AG08396 (cell line): ENCODE measurements around the gene HOOK1.
"Not testable (repeated sequence)": the region's sequence is repeated elsewhere in the genome, so short reads cannot be mapped to it uniquely, and the experiment has no call there.

Experiments used
- DNase-seq: peaks from one replicate; pipeline ENCODE4 v3.0.0; 2012; ENCODE audit warnings: low spot score, mixed read lengths

Gene HOOK1

DNA sequence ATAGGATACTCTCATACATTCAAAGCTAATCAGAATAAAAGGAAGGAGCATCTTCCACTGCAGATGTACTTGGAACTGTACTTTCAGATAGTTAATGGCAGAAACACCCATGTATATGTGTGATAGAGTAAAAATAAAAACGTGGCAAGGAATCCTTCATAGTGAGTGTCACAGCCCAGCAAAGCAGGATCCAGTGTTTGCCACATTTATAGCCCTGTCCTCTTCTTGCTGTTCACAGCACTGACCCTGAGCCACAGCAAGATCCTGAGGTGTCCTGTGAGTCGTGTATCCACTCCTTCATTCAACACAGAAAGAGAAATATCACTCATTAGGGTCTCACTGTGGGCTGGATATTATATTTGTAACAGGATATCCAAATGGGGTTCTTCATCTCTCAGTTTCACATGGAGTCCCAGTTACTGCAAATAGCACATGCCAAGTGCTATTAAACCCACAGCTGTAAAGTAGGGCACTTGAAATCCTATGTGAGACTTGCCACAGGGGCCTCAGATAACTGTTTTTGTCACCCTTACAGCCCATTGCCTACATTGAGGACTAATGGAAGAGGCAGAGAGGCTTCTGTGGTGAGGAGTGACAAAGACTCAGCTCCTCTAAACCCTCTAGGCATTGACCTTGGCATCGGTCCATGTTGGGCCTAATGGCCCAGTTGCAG lies 70.5 kb downstream of the HOOK1 start:
- DNase-seq, result no peak

DNA sequence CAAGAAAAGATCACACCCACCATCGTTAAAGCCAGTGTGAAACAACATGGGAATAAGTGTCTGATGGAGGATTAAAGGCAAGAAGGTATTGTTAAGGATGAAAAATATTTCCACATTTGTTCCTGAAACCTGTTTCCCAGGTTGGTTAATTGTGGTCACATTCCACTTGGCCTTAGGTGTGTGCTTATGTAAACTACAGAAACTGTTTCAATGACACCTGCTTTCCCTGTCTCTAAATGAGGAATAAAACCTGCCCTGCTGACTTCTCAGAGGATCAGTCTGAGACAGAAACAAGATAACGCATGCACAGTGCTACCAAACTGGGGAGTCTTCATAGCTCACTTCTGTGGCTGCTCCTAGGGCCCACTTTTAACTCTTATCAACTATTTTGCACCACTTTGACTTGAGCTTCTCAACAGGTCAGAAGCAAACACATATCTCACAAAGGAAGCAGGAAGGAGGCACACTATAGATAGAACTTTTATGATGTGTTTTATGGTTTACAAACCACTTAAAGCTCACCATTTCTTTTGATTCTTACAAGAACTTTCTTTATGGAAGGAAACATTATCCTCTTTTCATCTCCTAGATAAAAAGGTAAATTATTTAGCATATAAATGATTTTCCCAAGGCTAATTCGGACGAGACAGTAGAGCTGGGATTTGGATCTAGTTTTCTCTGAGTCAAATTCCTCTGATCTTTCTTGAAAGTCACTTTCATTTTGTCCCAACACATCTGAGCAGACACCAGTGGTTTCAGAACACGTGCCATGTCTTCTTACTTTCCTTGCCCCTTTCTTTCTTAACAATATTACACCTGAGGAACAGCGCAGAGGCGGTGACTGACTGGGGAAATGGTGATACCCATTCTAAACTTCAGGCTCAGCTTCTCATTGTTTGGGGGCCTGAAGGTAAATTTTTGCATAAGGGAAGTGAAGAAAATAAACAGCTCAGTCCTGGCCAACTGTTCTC lies 78.4 kb downstream of the HOOK1 start:
- no peak for DNase-seq

DNA sequence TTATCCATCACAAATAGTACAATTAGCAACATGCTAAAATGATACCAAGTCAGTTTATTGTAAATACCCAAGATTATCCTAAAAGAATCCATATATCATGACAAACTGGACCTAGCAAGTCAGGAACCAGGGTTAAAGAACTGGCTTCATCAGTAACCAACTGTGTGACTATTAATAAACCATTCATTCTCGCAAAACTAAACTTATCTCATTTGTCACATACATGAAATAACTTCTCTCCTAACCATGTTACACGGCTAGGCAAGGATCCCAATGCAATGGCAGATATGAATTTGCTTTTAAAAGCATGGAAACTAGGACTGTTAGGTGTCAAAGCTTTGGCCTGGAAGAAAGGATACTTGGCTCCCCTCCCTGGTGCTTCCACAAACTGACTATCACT lies 82.4 kb downstream of the HOOK1 start:
- no peak for DNase-seq

GRCh38 chr1:59898927-59899326 lies 84.2 kb downstream of the HOOK1 start:
- no peak for DNase-seq

DNA sequence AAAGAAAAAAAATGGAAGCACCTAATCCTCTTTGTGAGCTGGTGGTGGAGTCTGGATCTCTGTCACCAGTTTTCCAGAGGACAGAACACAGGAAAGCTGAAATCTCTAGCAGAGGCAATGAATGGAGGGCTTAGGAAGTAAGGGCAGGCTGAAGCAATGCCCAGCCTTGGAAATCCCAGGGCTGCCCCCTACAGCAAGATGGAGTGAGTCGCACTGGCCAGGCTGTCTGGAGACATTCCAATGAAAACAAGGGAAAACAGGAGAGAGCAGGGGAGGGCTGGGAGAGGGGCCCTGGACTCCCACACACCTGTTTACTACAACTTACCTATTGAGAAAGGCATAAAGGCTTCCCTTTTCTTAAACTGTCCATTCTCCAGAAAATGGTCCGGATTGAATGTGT lies 85.9 kb downstream of the HOOK1 start:
- DNase-seq, result no peak

- DNase-seq, result no peak
Observed at GRCh38 chr1:59901770-59902388, 87.1 kb downstream of the HOOK1 start.

GRCh38 chr1:59903141-59903754 lies 88.5 kb downstream of the HOOK1 start:
- DNase-seq, result peak; percentile 25

DNA sequence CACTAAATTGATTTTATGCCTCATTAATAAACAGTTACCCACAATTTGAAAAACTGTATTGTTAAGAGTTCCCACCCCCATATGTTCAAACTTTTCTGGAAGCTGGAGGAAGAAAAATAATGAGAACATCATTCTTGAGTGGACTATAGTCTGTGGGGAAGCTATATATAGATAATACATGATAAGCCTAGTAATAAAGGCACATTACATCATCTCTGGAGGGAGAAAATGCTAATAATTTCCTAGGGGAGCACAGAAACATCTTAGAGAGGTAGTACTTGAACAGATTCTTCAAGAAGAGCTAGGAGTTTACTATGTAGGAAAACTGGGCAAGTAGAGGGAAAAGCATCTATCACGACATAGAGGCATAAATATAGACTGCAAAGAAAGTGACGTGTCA lies 92.2 kb downstream of the HOOK1 start:
- DNase-seq, result no peak

GRCh38 chr1:59908084-59908483 lies 93.3 kb downstream of the HOOK1 start:
- DNase-seq, result no peak

GRCh38 chr1:59908682-59909081 lies 93.9 kb downstream of the HOOK1 start:
- DNase-seq, result no peak

DNA sequence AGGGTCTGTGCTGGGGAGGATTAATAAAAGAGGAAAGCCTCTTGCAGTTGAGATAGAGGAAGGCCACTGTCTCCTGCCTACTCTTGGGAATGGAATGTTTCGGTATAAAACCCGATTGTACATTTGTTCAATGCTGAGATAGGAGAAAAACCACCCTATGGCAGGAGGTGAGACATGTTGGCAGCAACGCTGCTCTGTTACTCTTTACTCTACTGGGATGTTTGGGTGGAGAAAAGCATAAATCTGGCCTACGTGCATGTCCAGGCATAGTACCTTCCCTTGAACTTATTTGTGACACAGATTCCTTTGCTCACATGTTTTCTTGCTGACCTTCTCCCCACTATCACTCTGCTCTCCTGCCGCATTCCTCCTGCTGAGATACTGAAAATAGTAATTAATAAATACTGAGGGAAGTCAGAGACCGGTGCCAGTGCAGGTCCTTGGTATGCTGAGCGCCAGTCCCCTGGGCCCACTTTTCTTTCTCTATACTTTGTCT lies 100.1 kb downstream of the HOOK1 start:
- not testable (repeated sequence) for DNase-seq

DNA sequence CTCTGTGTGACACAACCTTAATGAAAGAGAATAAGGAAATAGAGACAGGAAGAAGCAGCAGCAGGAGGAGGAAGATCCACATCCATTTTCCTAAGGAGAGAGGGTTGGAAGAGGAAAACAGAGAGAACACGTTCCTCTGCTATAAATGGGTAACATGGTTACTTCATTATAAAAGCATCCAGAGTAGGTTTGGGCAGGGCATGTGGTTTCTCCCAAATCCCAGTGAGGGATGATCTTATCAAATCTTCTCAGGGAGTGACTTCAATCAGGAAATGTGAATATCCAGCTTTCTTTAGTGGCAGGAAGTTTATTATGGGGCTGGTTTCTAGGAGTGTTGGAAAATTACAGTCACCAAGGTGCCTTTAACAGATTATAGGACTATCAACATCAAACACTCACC lies 100.8 kb downstream of the HOOK1 start:
- no peak for DNase-seq

GRCh38 chr1:59917026-59917784 lies 102.5 kb downstream of the HOOK1 start:
- no peak for DNase-seq

GRCh38 chr1:59917785-59918180 lies 103.0 kb downstream of the HOOK1 start:
- no peak for DNase-seq

DNA sequence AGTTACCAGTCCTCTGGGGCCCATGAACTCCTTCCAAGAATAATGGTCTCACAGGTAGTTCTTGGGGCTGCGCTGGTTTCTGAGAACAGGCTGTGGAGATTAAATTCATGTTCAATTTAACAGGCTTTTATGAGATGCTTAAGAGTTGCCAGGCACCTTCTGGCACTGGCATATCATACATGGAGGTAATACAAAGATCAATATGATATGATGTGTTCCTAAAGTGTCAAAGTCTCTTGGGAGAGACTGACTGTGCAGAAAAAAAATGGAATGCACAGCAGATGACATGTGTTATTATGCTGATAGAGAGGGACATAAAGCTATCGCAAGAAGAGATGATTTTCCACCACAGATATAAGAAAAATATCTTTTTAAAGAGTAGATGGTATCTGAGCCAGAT lies 105.0 kb downstream of the HOOK1 start:
- no peak for DNase-seq

- not testable (repeated sequence) for DNase-seq
Observed at GRCh38 chr1:59921258-59921899, 106.6 kb downstream of the HOOK1 start.

GRCh38 chr1:59924653-59925052 lies 109.9 kb downstream of the HOOK1 start:
- no peak for DNase-seq
